HG03469 (cell line): ENCODE measurements around the gene UTF1.
"Not testable (repeated sequence)": the region's sequence is repeated elsewhere in the genome, so short reads cannot be mapped to it uniquely, and the experiment has no call there.

ENCODE experiments used
- ATAC-seq: cut with Tn5 transposase; IDR thresholded peaks from one replicate; pipeline ENCODE4 v1.9.1; 2021; ENCODE audit warnings: mild to moderate bottlenecking, moderate library complexity, moderate number of reproducible peaks; ENCODE audit not compliant: unreplicated experiment

UTF1 gene

GRCh38 chr10:133224756-133225372 lies 5.2 kb upstream of the UTF1 start:
- ATAC-seq = no peak

- ATAC-seq = no peak
Observed at GRCh38 chr10:133225707-133226191, 4.3 kb upstream of the UTF1 start.

- ATAC-seq = no peak
Observed at GRCh38 chr10:133226251-133226808, 3.7 kb upstream of the UTF1 start.

- ATAC-seq = no peak
Observed at GRCh38 chr10:133227256-133227655, 2.8 kb upstream of the UTF1 start.

- ATAC-seq = no peak
Observed at GRCh38 chr10:133229265-133230043, 563 bp upstream of the UTF1 start.

- ATAC-seq = no peak
Observed at GRCh38 chr10:133230387-133231195, 574 bp downstream of the UTF1 start.

GRCh38 chr10:133231244-133231945 lies 1.4 kb downstream of the UTF1 start:
- ATAC-seq = no peak

GRCh38 chr10:133231946-133232574 lies 2.0 kb downstream of the UTF1 start:
- ATAC-seq = no peak

- not testable (repeated sequence) for ATAC-seq
Observed at GRCh38 chr10:133234796-133235195, 4.8 kb downstream of the UTF1 start.

GRCh38 chr10:133235265-133235855 lies 5.3 kb downstream of the UTF1 start:
- ATAC-seq = no peak

GRCh38 chr10:133235932-133236331 lies 5.9 kb downstream of the UTF1 start:
- no peak for ATAC-seq

- ATAC-seq = no peak
Observed at GRCh38 chr10:133236401-133237240, 6.6 kb downstream of the UTF1 start.

- no peak for ATAC-seq
Observed at GRCh38 chr10:133237241-133237587, 7.2 kb downstream of the UTF1 start.

- ATAC-seq = no peak
Observed at GRCh38 chr10:133237588-133238465, 7.8 kb downstream of the UTF1 start, which contains the start of gene VENTX. TSS of gene VENTX (plus strand) at chr10:133237855. CDS start at chr10:133237915, 60 bp downstream.

- no peak for ATAC-seq
Observed at GRCh38 chr10:133238466-133238804, 8.4 kb downstream of the UTF1 start.

- ATAC-seq = no peak
Observed at GRCh38 chr10:133239990-133240389, 10.0 kb downstream of the UTF1 start.

- no peak for ATAC-seq
Observed at GRCh38 chr10:133241501-133242205, 11.6 kb downstream of the UTF1 start.
